IgD-negative memory B cell (primary cell): ENCODE data around the gene DR1. TPM values are rescaled to one million over a fixed set of nuclear protein-coding genes. Genes with fewer than 3 reads are reported as not detected.

Experiments
- H3K27ac Mint-ChIP-seq, 3 donors: one replicate each; pipeline ENCODE4 v1.8.0; 2020 to 2022; ENCODE audit warnings: mild to moderate bottlenecking in 3 of 3, mixed read lengths in 3 of 3, moderate library complexity in 1 of 3
- H3K27me3 Mint-ChIP-seq: one replicate; pipeline ENCODE4 v1.8.0; 2021; ENCODE audit warnings: mixed read lengths
- H3K36me3 Mint-ChIP-seq: one replicate; pipeline ENCODE4 v1.8.0; 2020; ENCODE audit warnings: mild to moderate bottlenecking, mixed read lengths
- H3K4me1 Mint-ChIP-seq, 3 donors: one replicate each; pipeline ENCODE4 v1.8.0; 2020 to 2022; ENCODE audit warnings: mixed read lengths in 3 of 3, mild to moderate bottlenecking in 1 of 3
- H3K4me3 Mint-ChIP-seq, 4 donors: one replicate each; pipeline ENCODE4 v1.8.0; 2020 to 2022; ENCODE audit warnings: mild to moderate bottlenecking in 4 of 4, mixed read lengths in 4 of 4, moderate library complexity in 3 of 4
- H3K9me3 Mint-ChIP-seq, 3 donors: one replicate each; pipeline ENCODE4 v1.8.0; 2020 to 2021; ENCODE audit warnings: mixed read lengths in 3 of 3, mild to moderate bottlenecking in 1 of 3
- polyA plus RNA-seq: library from polyadenylated mRNA; unstranded; fragments of 300-500 nt; fragmentation: Illumina TruSeq; gene quantifications from one replicate; pipeline ENCODE4 v1.2.3, GENCODE V29; 2021

The DR1 gene
- polyA plus RNA-seq, 1 donor from 2014 or later = 69.4 TPM

DNA sequence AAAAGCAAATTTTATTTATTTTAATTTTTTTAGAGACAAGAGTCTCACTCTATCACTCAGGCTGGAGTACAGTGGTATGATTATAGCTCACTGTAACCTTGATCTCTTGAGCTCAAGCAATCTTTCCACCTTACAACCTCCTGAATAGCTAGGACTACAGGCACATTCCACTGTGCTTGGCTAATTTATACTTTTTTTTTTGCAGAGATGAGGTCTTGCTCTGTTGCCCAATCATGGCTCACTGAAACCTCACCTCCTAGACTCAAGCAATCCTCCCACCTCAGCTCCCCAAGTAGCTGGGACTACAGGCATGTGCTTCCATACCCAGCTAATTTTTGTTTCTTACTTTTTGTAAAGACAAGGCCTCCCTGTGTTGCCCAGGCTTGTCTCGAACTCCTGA lies 49.5 kb downstream of the DR1 start:
- Mint-ChIP-seq H3K4me1 (no peaks in the 10 kb centered on the region), H3K27ac (no peak overlapping the region), H3K4me3 (no peak overlapping the region), H3K27me3 (no peaks in the 10 kb centered on the region), H3K9me3 (peaks cover 0 to 1% (median 0%) of the 10 kb centered on the region in 3 donors), H3K36me3 (peaks cover 3% of the 10 kb centered on the region)

DNA sequence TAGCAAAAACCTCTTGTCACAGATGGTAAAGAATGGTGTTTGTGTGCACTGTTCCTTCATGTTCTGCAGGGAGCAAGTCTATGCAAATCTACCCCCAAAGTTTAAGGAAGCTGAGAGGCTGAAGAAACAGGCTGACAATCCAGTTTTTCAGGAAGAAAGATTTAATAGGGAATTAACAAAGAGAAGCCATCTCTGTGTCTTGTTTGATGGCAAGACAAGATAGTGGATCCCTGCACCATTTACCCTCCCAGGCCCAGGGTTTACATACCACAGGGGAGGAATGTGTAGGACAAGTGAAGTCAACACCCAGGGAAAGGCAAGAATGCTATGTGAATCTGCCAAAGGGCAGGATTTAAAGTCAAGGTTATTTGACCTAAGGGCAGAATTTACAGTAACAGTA lies 54.1 kb downstream of the DR1 start:
- H3K9me3 Mint-ChIP-seq = peaks cover 0 to 3% (median 0%) of the 10 kb centered on the region in 3 donors
- no peak overlapping the region for H3K27ac Mint-ChIP-seq
- no peaks in the 10 kb centered on the region for H3K27me3 Mint-ChIP-seq
- no peaks in the 10 kb centered on the region for H3K4me1 Mint-ChIP-seq
- no peak overlapping the region for H3K4me3 Mint-ChIP-seq
- H3K36me3 Mint-ChIP-seq = peaks cover 5% of the 10 kb centered on the region

DNA sequence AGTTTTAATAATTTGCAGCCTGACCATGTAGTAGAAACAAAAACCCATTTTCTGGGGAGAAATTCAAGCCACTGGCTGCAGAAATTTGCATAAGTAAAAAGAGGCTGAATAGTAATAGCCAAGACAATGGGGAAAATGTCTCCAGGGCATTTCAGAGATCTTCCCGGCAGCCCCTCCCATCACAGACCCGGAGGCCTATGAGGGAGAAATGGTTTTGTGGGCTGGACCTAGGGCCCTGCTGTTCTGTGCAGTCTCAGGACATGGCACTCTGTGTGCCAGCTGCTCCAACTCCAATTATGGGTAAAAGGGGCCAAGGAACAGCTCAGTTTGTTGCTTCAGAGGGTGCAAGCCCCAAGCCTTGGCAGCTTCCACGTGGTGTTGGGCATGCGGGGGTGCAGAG lies 62.5 kb downstream of the DR1 start:
- H3K36me3 Mint-ChIP-seq = peaks cover 2% of the 10 kb centered on the region
- no peak overlapping the region for H3K4me3 Mint-ChIP-seq
- no peaks in the 10 kb centered on the region for H3K4me1 Mint-ChIP-seq
- no peak overlapping the region for H3K27ac Mint-ChIP-seq
- peaks cover 0 to 5% (median 4%) of the 10 kb centered on the region in 3 donors for H3K9me3 Mint-ChIP-seq
- H3K27me3 Mint-ChIP-seq = peaks cover 3% of the 10 kb centered on the region

DNA sequence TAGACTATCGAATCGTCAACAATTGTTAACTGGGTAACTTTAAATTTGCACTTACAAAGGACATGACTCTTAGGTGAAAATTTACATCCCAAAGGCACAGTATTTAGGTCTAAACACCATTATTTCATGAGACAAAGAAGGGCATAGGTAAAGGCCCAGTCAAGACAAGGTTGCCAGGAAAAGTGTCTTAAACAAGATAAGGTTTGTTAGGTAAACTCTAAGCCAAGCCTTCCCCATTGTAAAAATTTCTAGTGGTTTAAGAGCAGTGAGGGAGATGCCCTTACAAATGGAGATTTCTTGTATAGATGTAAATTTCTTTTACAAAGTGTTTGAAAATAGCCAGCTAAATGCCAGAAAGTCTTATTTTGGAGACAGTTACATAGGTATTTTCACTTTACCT lies 65.3 kb downstream of the DR1 start:
- no peak overlapping the region for H3K27ac Mint-ChIP-seq
- peaks cover 2% of the 10 kb centered on the region for H3K36me3 Mint-ChIP-seq
- H3K9me3 Mint-ChIP-seq = peaks cover 0 to 2% (median 0%) of the 10 kb centered on the region in 3 donors
- H3K4me3 Mint-ChIP-seq = no peak overlapping the region
- peaks cover 7% of the 10 kb centered on the region for H3K27me3 Mint-ChIP-seq
- H3K4me1 Mint-ChIP-seq = peaks cover 0 to 6% (median 5%) of the 10 kb centered on the region in 3 donors

DNA sequence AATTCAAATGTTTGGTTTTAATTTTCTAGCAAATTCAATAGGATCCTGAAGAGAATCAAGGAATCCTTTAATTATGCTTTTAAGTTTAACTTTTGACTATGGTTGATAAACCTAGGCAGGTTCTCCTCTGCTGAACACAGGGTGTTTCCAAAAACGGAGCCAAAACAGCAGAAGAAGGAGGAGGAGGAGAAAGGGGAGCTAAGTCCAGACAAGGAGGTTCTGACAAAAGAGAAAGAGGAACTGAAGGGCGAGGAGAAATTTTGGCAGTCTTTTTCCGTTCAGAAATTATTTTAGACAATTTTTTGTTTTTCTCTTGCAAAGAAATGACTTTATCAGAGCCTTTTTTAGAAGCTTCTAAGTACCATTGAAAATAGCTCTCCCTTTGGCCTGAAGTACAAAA lies 69.0 kb downstream of the DR1 start:
- no peak overlapping the region for H3K4me3 Mint-ChIP-seq
- H3K36me3 Mint-ChIP-seq = no peaks in the 10 kb centered on the region
- no peaks in the 10 kb centered on the region for H3K9me3 Mint-ChIP-seq
- peaks cover 0 to 9% (median 9%) of the 10 kb centered on the region in 3 donors for H3K4me1 Mint-ChIP-seq
- H3K27me3 Mint-ChIP-seq = peaks cover 7% of the 10 kb centered on the region
- H3K27ac Mint-ChIP-seq = no peak overlapping the region

DNA sequence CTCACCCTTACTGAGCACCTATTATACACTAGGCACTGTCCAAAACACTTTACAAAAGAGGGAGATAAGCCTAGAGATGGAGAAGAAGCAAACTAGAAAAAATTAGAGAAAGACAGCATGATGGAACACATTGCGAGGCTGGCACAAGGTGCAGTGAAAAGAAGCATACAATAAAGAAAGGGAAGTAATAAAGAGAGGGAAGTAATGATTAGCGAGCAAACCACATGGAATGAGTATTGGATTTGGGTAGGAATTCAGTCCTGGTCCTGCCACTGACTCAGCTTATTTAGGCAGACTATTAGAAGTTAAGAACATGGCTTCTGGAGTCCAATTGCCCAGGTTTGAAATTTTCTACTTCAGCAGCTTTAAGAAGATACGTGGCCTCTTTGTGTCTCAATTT lies 69.6 kb downstream of the DR1 start:
- H3K4me3 Mint-ChIP-seq = no peak overlapping the region
- H3K9me3 Mint-ChIP-seq = no peaks in the 10 kb centered on the region
- H3K27me3 Mint-ChIP-seq = peaks cover 7% of the 10 kb centered on the region
- no peak overlapping the region for H3K27ac Mint-ChIP-seq
- H3K4me1 Mint-ChIP-seq = peaks cover 0 to 9% (median 9%) of the 10 kb centered on the region in 3 donors
- no peaks in the 10 kb centered on the region for H3K36me3 Mint-ChIP-seq

DNA sequence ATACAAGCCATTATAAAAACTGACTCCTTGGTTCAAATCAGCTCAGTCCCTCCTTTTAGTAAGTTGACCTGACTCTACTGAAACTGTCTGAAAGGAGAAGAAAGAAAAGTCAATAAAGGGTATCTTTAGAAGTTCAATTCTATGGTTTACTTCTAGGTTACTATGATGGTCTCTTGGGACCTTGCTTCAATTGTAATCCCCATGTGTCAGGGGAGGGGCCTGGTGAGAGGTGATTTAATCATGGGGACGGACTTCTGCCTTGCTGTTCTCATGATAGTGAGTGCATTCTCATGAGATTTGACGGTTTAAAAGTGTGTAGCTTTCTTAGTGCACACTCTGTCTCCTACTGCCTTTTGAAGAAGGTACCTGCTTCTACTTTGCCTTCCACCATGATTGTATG lies 70.5 kb downstream of the DR1 start:
- peaks cover 7% of the 10 kb centered on the region for H3K27me3 Mint-ChIP-seq
- no peaks in the 10 kb centered on the region for H3K9me3 Mint-ChIP-seq
- no peaks in the 10 kb centered on the region for H3K36me3 Mint-ChIP-seq
- peaks cover 0 to 9% (median 9%) of the 10 kb centered on the region in 3 donors for H3K4me1 Mint-ChIP-seq
- no peak overlapping the region for H3K27ac Mint-ChIP-seq
- H3K4me3 Mint-ChIP-seq = no peak overlapping the region

Other genes with a start within 250 kb of the DR1 start
- 31.9 TPM for gene TMED5, start 165.5 kb upstream of the DR1 start, polyA plus RNA-seq
- 15.2 TPM for gene CCDC18, start 165.2 kb upstream of the DR1 start, polyA plus RNA-seq
- gene FNBP1L, start 102.2 kb downstream of the DR1 start, polyA plus RNA-seq = 1.5 TPM